ENCODE data around the gene RPL14. TPM values are rescaled to one million over a fixed set of nuclear protein-coding genes. Genes with fewer than 3 reads are reported as not detected.
A peak's percentile ranks its signal among the peaks of the same experiment; 100 is the strongest.

The RPL14 gene
- total RNA-seq, 2 donors from 2014 or later = 267 to 422 TPM

GRCh38 chr3:40452876-40453730 lies 4.0 kb upstream of the RPL14 start:
- Histone ChIP-seq H3K4me3 (peak overlapping the region; percentile 55 to 73), H3K9me3 (no peaks in the 10 kb centered on the region), H3K27ac (peak overlapping the region; percentile 92 to 93), H3K27me3 (replicated peaks; ENCODE audit: insufficient read depth) (no peaks in the 10 kb centered on the region), H3K4me1 (replicated peaks) (no peaks in the 10 kb centered on the region), H3K36me3 (no peaks in the 10 kb centered on the region)
- TF ChIP-seq POLR2AphosphoS5 (IDR thresholded peaks at IDR 0.05) (peak; percentile 98), CTCF (IDR thresholded peaks at IDR 0.05) (peak in 2 of 4 experiments; percentile 9 to 23), POLR2A (IDR thresholded peaks at IDR 0.05) (peak; percentile 60)
- peak; percentile 99 for DNase-seq (ENCODE audit: low spot score)
- under 1% methylated on average over 40 of the region's 41 CpGs for whole genome bisulfite sequencing
- intact Hi-C loops (cut with DNase I) = loop anchor here (1.0 to 10.0 kb wide), 4 partner anchors 74 to 1068 kb away; partner anchors contain the start of genes EIF1B and SLC25A38

GRCh38 chr3:40453933-40454332 lies 3.2 kb upstream of the RPL14 start:
- Histone ChIP-seq H3K36me3 (peaks cover 0 to 5% of the 10 kb centered on the region in 2 donors), H3K27ac (no peak overlapping the region), H3K9me3 (no peaks in the 10 kb centered on the region), H3K4me1 (replicated peaks) (no peaks in the 10 kb centered on the region), H3K27me3 (replicated peaks; ENCODE audit: insufficient read depth) (no peaks in the 10 kb centered on the region), H3K4me3 (peak overlapping the region in 1 of 2 donors; percentile 73)
- TF ChIP-seq POLR2AphosphoS5 (IDR thresholded peaks at IDR 0.05) (no peak), CTCF (IDR thresholded peaks at IDR 0.05) (no peak), POLR2A (IDR thresholded peaks at IDR 0.05) (no peak)
- intact Hi-C loops (cut with DNase I) = loop anchor here (1.0 to 10.0 kb wide), 4 partner anchors 73 to 1069 kb away; partner anchors contain the start of genes EIF1B and SLC25A38
- WGBS = 34% methylated on average over 6 of the region's 6 CpGs
- no peak for DNase-seq (ENCODE audit: low spot score)

- no peaks in the 10 kb centered on the region for H3K9me3 ChIP-seq
- TF ChIP-seq POLR2AphosphoS5 (IDR thresholded peaks at IDR 0.05) (no peak), POLR2A (IDR thresholded peaks at IDR 0.05) (no peak), CTCF (IDR thresholded peaks at IDR 0.05) (no peak)
- DNase-seq (ENCODE audit: low spot score) = no peak
- no peak overlapping the region for H3K27ac ChIP-seq
- H3K4me3 ChIP-seq = no peak overlapping the region
- no peaks in the 10 kb centered on the region for H3K4me1 ChIP-seq (replicated peaks)
- intact Hi-C loops (cut with DNase I) = loop anchor here (10.0 kb wide), 2 partner anchors 519 to 1071 kb away; partner anchors contain the start of gene SLC25A38
- peaks cover 0 to 9% of the 10 kb centered on the region in 2 donors for H3K36me3 ChIP-seq
- WGBS = 90% methylated on average over 4 of the region's 4 CpGs
- no peaks in the 10 kb centered on the region for H3K27me3 ChIP-seq (replicated peaks; ENCODE audit: insufficient read depth)
These were observed 1.8 kb upstream of the RPL14 start for GRCh38 chr3:40455328-40455727.

- Histone ChIP-seq H3K9me3 (no peaks in the 10 kb centered on the region), H3K4me1 (replicated peaks) (no peaks in the 10 kb centered on the region), H3K36me3 (peaks cover 2 to 9% of the 10 kb centered on the region in 2 donors), H3K4me3 (peak overlapping the region; percentile 79 to 94), H3K27ac (peak overlapping the region; percentile 86 to 88), H3K27me3 (replicated peaks; ENCODE audit: insufficient read depth) (no peaks in the 10 kb centered on the region)
- intact Hi-C loops (cut with DNase I) = loop anchor here (10.0 kb wide), 2 partner anchors 518 to 1072 kb away; partner anchors contain the start of gene SLC25A38
- DNase-seq (ENCODE audit: low spot score) = no peak
- no peak for TF ChIP-seq POLR2A (IDR thresholded peaks at IDR 0.05)
- TF ChIP-seq CTCF (IDR thresholded peaks at IDR 0.05) = no peak
- TF ChIP-seq POLR2AphosphoS5 (IDR thresholded peaks at IDR 0.05) = no peak
- WGBS = 53% methylated on average over 29 of the region's 29 CpGs
These were observed 730 bp upstream of the RPL14 start for GRCh38 chr3:40456279-40456939.

Data from prostate gland (tissue), 2 donors.